Stomach (tissue), 4 donors: ENCODE results near the gene TSGA10.

Source experiments
- CTCF ChIP-seq, 7 experiments: fragments of 450-650 bp in 4 of 7; fragments of 200-600 bp in 3 of 7; sonication (generic) in 3 of 7; IDR thresholded peaks; one replicate each; pipeline ENCODE4 v1.5.1; 2016 to 2019; ENCODE audit warnings: antibody characterized with exemption in 7 of 7, control low read depth in 2 of 7, mild to moderate bottlenecking in 1 of 7
- EP300 ChIP-seq: sonication (generic); formaldehyde crosslinking; IDR thresholded peaks from one replicate; pipeline ENCODE4 v1.6.1; 2017; ENCODE audit warnings: antibody characterized with exemption
- POLR2A ChIP-seq, 4 donors: fragments of 450-650 bp; IDR thresholded peaks; one replicate each; pipeline ENCODE4 v1.6.1; 2016; ENCODE audit warnings: antibody characterized with exemption in 4 of 4, control low read depth in 2 of 4, mild to moderate bottlenecking in 1 of 4, moderate library complexity in 1 of 4

- TF ChIP-seq CTCF (IDR thresholded peaks at IDR 0.05) (no peak), POLR2A (IDR thresholded peaks at IDR 0.05) (no peak), EP300 (no peak)
These were observed 50.7 kb downstream of the TSGA10 start for GRCh38 chr2:99104006-99104405.
